Fibroblast of mammary gland (primary cell): ENCODE measurements around the gene PTPRN2.

Experiments
- DNase-seq: peaks from one replicate; pipeline ENCODE4 v3.0.0-alpha.2; 2010; ENCODE audit warnings: low read depth
- H3K4me3 ChIP-seq: 2 replicates; pipeline ENCODE4 v1.5.1; 2011; ENCODE audit warnings: low read depth, mild to moderate bottlenecking, low read length, moderate library complexity; ENCODE audit not compliant: control insufficient read depth
- TF ChIP-seq, protein P1 (sequence below): conservative IDR thresholded peaks from 2 replicates; pipeline ENCODE4 v1.5.1; 2011; ENCODE audit warnings: low read depth, low read length, inconsistent platforms; ENCODE audit not compliant: control insufficient read depth, insufficient read depth

PTPRN2 gene

DNA sequence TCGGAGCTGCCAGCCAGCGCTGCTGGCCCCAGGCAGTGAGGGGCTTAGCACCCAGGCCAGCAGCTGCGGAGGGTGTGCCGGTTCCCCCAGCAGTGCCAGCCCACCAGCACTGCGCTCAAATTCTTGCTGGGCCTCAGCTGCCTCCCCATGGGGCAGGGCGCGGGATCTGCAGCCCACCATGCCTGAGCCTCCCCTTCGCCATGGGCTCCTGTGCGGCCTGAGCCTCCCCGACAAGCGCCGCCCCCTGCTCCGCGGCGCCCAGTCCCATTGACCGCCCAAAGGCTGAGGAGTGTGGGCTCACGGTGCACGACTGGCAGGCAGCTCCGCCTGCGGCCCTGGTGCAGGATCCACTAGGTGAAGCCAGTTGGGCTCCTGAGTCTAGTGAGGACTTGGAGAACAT, 525.0 kb downstream of the PTPRN2 start:
- DNase-seq, result no peak
- no peak overlapping the region for H3K4me3 ChIP-seq
- TF ChIP-seq, protein P1, sequence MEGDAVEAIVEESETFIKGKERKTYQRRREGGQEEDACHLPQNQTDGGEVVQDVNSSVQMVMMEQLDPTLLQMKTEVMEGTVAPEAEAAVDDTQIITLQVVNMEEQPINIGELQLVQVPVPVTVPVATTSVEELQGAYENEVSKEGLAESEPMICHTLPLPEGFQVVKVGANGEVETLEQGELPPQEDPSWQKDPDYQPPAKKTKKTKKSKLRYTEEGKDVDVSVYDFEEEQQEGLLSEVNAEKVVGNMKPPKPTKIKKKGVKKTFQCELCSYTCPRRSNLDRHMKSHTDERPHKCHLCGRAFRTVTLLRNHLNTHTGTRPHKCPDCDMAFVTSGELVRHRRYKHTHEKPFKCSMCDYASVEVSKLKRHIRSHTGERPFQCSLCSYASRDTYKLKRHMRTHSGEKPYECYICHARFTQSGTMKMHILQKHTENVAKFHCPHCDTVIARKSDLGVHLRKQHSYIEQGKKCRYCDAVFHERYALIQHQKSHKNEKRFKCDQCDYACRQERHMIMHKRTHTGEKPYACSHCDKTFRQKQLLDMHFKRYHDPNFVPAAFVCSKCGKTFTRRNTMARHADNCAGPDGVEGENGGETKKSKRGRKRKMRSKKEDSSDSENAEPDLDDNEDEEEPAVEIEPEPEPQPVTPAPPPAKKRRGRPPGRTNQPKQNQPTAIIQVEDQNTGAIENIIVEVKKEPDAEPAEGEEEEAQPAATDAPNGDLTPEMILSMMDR, result no peak

GRCh38 chr7:158061884-158062656, 525.6 kb downstream of the PTPRN2 start:
- no peak overlapping the region for H3K4me3 ChIP-seq
- DNase-seq, result no peak
- TF ChIP-seq, protein P1, result no peak

DNA sequence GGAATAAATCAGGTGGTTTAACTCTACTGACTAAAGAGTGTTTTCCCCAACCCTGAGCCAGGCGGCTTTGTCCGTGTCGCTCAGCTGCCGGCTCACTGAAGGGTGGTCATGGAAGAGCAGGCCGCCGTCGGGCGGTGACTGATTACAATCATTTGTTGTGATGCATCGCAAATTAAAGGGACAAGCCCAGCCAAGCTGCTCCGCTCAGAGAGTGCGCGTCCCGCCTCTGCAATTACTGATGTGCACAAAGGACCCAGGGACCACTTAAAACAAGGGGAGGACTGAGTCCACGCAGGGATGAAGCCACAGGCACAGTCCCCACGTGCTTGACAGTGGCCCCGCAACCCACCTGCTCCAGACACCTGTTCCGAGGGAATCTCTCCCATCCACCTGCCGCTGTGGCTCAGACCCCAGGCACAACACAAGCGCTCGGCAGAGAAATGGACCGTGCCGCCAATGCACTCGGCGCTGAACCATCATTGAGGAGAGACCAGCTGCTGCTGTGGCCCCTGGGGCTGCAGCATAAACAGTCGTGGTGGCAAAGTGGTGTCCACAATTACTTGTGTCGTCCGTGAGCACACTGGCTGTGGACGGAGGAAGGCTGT, 526.5 kb downstream of the PTPRN2 start:
- TF ChIP-seq, protein P1, result no peak
- H3K4me3 ChIP-seq, result no peak overlapping the region
- DNase-seq, result no peak

DNA sequence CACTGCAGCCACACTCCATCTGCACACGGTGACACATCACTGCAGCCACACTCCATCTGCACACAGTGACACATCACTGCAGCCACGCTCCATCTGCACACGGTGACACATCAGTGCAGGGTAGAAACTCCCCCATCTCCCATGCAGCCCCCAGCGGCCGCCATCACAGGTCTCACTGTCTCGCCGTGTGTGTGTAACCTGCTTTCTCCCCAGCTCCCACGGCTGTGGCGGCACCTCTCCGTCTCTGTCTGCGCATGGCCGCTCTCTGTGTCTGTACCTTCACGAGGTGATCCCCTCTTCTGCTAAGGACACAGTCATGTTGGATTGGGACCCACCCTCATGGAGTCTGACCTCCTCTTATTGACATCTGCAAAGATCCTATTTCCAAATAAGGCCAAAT, 527.4 kb downstream of the PTPRN2 start:
- TF ChIP-seq, protein P1, result no peak
- no peak for DNase-seq
- no peak overlapping the region for H3K4me3 ChIP-seq

DNA sequence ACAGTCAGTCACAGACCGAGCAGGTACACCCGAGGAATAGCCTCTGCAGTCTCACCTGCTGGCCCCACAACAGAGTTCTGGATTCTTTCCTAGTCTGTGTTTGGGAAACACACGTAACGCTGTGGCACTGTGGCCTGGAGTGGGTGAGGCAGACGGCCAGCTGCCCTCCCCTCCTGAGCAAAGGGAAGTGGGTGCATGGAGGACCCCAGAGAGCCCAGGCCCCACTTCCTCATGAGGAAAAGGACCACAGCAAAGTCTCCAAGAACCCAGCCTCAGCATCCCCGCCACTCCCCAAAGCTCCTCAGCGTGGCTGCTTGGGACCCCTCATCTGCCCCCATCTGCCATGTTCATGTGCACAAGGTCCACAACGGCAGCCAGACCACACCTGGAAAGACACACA, 530.2 kb downstream of the PTPRN2 start:
- DNase-seq, result no peak
- H3K4me3 ChIP-seq, result no peak overlapping the region
- TF ChIP-seq, protein P1, result no peak

DNA sequence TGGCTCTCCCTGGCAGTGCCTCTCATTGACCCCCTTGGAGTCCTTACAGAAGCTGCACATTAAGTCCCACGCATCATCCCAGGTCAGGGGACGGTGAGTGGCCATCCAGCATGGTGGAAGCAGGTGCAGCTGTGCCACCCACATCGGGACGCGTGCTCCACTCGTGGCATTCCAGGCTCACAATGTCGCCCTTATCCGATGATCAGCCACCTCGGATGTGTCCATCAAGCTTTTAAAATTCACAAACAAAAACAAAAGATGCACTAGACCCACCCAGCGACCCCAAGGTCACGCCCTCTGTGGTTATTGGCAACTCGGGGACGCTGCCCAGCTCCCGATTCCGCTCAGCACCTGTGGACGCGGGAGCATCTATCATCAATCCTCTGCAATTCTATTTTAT, 530.9 kb downstream of the PTPRN2 start:
- DNase-seq, result no peak
- H3K4me3 ChIP-seq, result no peak overlapping the region
- TF ChIP-seq, protein P1, result no peak
